Measurements from ENCODE around the gene MNDA. TPM values are rescaled to one million over a fixed set of nuclear protein-coding genes. Genes with fewer than 3 reads are reported as not detected.

Gene MNDA
- total RNA-seq, 1 donor from 2014 or later: not detected

- no peak for TF ChIP-seq CTCF (conservative IDR thresholded peaks at IDR 0.05)
- H3K27ac Mint-ChIP-seq: peak overlapping the region; percentile 96
Measured at GRCh38 chr1:158819461-158820443, 11.4 kb upstream of the MNDA start.

GRCh38 chr1:158821723-158822122 is 9.4 kb upstream of the MNDA start:
- TF ChIP-seq CTCF (conservative IDR thresholded peaks at IDR 0.05): no peak
- no peaks in the 10 kb centered on the region for H3K9me3 Mint-ChIP-seq
- H3K4me1 Mint-ChIP-seq (ENCODE audit: unreplicated experiment): no peaks in the 10 kb centered on the region
- H3K27me3 Mint-ChIP-seq: no peaks in the 10 kb centered on the region
- H3K4me3 Mint-ChIP-seq: no peak overlapping the region
- no peak for DNase-seq (ENCODE audit: extremely low spot score, unreplicated experiment)
- no peaks in the 10 kb centered on the region for H3K36me3 Mint-ChIP-seq
- no peak overlapping the region for H3K27ac Mint-ChIP-seq

More at GRCh38 chr1:158819461-158820443, 11.4 kb upstream of the MNDA start:
- Mint-ChIP-seq H3K9me3 (no peaks in the 10 kb centered on the region), H3K4me1 (ENCODE audit: unreplicated experiment) (no peaks in the 10 kb centered on the region), H3K27me3 (no peaks in the 10 kb centered on the region), H3K36me3 (no peaks in the 10 kb centered on the region), H3K4me3 (peak overlapping the region; percentile 62)
- no peak for DNase-seq (ENCODE audit: extremely low spot score, unreplicated experiment)

GRCh38 chr1:158830074-158830677 is 975 bp upstream of the MNDA start:
- Mint-ChIP-seq H3K4me3 (no peak overlapping the region), H3K27ac (no peak overlapping the region), H3K4me1 (ENCODE audit: unreplicated experiment) (no peaks in the 10 kb centered on the region), H3K9me3 (peaks cover 5% of the 10 kb centered on the region), H3K27me3 (no peaks in the 10 kb centered on the region), H3K36me3 (no peaks in the 10 kb centered on the region)
- TF ChIP-seq CTCF (conservative IDR thresholded peaks at IDR 0.05): no peak
- no peak for DNase-seq (ENCODE audit: extremely low spot score, unreplicated experiment)

- TF ChIP-seq CTCF (conservative IDR thresholded peaks at IDR 0.05): no peak
- no peaks in the 10 kb centered on the region for H3K27me3 Mint-ChIP-seq
- H3K9me3 Mint-ChIP-seq: no peaks in the 10 kb centered on the region
- no peaks in the 10 kb centered on the region for H3K36me3 Mint-ChIP-seq
- H3K4me1 Mint-ChIP-seq (ENCODE audit: unreplicated experiment): no peaks in the 10 kb centered on the region
- no peak for DNase-seq (ENCODE audit: extremely low spot score, unreplicated experiment)
- no peak overlapping the region for H3K27ac Mint-ChIP-seq
- no peak overlapping the region for H3K4me3 Mint-ChIP-seq
Measured at GRCh38 chr1:158833264-158833663, 2.1 kb downstream of the MNDA start.

GRCh38 chr1:158836038-158836437 is 4.9 kb downstream of the MNDA start:
- H3K4me3 Mint-ChIP-seq: no peak overlapping the region

More at GRCh38 chr1:158836038-158836437, 4.9 kb downstream of the MNDA start:
- no peak for TF ChIP-seq CTCF (conservative IDR thresholded peaks at IDR 0.05)
- Mint-ChIP-seq H3K27me3 (no peaks in the 10 kb centered on the region), H3K4me1 (ENCODE audit: unreplicated experiment) (no peaks in the 10 kb centered on the region), H3K27ac (no peak overlapping the region), H3K9me3 (no peaks in the 10 kb centered on the region), H3K36me3 (no peaks in the 10 kb centered on the region)
- no peak for DNase-seq (ENCODE audit: extremely low spot score, unreplicated experiment)

All from type B pancreatic cell (in vitro differentiated cells).